Measurements from ENCODE around the gene FKRP. TPM values are rescaled to one million over a fixed set of nuclear protein-coding genes. Genes with fewer than 3 reads are reported as not detected.

FKRP gene
- total RNA-seq, 1 experiment from 2014 or later: 19.4 TPM

DNA sequence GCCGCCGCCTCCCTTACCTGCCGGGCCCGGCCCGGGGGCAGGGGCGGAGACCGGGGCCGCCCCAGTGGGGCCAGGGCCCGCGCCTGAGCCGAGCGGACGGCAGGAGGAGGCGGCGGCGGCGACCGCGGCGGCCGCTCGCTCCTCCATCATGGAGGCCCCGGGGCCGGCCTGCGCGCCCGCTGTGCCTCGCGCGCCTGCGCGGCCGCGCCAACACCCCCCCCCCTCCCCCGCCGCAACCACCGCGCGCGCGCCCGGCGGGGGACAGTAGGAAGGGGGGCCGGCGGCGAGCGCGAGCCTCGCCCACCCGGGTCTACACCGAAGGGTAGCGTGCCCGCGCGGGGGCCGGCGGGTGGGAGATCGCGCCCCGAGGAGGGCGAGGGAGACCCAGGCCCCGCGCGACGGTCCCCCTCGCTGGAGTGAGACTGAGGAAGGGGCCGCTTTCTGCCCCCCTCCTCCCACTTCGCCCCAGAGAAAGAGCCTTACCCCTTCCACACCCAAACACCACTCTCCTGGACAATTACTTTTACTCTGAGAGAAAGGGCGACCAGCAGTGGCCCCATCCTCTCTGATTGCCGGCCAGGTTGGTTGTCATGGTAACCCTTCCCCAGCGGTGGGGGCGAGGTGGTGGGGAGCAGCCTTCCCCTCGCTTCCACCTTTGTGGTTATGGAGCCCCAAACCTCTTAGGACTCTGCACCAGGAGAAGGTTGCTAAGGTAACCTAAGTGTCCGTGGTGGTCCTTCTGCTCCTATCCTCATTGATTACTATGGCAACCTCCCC, 612 bp downstream of the FKRP start, which contains the start of gene STRN4:
Gene STRN4 (minus strand): TSS at position 170 of the 777 bp plus-strand sequence. CDS start 20 bp downstream, at position 150.
- ChIA-PET RAD21 (ENCODE audit: low non-redundant PET in 1 of 2, low total read pairs in 2 of 2, uncharacterized antibody in 2 of 2, unreplicated experiment in 2 of 2) (no interaction called here), CTCF (no interaction called here), POLR2A (no interaction called here)
- peaks cover 5 to 20% of the 10 kb centered on the region in 2 experiments for H3K4me1 ChIP-seq (ENCODE audit: control insufficient read depth in 1 of 2, insufficient read depth in 2 of 2, low read length in 2 of 2)
- peak; percentile 54; the same call in 1 of the 2 replicates for TF ChIP-seq POLR2AphosphoS5 (IDR thresholded peaks at IDR 0.05; ENCODE audit: low read depth, low read length)
- no peak for TF ChIP-seq RAD21 (IDR thresholded peaks at IDR 0.05; ENCODE audit: low read depth)
- TF ChIP-seq EZH2phosphoT487 (IDR thresholded peaks at IDR 0.05; ENCODE audit: borderline replicate concordance): no peak
- no peak for TF ChIP-seq CEBPB (IDR thresholded peaks at IDR 0.05; ENCODE audit: low read depth)
- no peak for TF ChIP-seq ZNF274 (IDR thresholded peaks at IDR 0.05; ENCODE audit: low read depth, low read length)
- no peak for TF ChIP-seq EZH2 (IDR thresholded peaks at IDR 0.05)
- TF ChIP-seq ZFX (IDR thresholded peaks at IDR 0.05): peak; percentile 45; the same call in 1 of the 2 replicates
- no peak for TF ChIP-seq SRF (IDR thresholded peaks at IDR 0.05; ENCODE audit: low read depth)
- TF ChIP-seq CTCF (IDR thresholded peaks at IDR 0.05 in 2 of 3, conservative IDR thresholded peaks at IDR 0.05 in 1 of 3; ENCODE audit: borderline replicate concordance in 1 of 3, insufficient read depth in 1 of 3, low read depth in 2 of 3, low read length in 2 of 3): no peak
- TF ChIP-seq TCF7L2 (IDR thresholded peaks at IDR 0.05; ENCODE audit: borderline replicate concordance, extremely low read depth, insufficient read depth, insufficient read length): no peak
- TF ChIP-seq SIN3A (IDR thresholded peaks at IDR 0.05; ENCODE audit: low read depth): no peak
- no peak for TF ChIP-seq EGR1 (IDR thresholded peaks at IDR 0.05; ENCODE audit: low read depth)
- peak; percentile 41 for TF ChIP-seq POLR2A (IDR thresholded peaks at IDR 0.05; ENCODE audit: borderline replicate concordance, extremely low read depth, insufficient read depth, insufficient read length)
- TF ChIP-seq, protein P1, sequence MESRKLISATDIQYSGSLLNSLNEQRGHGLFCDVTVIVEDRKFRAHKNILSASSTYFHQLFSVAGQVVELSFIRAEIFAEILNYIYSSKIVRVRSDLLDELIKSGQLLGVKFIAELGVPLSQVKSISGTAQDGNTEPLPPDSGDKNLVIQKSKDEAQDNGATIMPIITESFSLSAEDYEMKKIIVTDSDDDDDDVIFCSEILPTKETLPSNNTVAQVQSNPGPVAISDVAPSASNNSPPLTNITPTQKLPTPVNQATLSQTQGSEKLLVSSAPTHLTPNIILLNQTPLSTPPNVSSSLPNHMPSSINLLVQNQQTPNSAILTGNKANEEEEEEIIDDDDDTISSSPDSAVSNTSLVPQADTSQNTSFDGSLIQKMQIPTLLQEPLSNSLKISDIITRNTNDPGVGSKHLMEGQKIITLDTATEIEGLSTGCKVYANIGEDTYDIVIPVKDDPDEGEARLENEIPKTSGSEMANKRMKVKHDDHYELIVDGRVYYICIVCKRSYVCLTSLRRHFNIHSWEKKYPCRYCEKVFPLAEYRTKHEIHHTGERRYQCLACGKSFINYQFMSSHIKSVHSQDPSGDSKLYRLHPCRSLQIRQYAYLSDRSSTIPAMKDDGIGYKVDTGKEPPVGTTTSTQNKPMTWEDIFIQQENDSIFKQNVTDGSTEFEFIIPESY (IDR thresholded peaks at IDR 0.05; ENCODE audit: extremely low read depth, insufficient replicate concordance, low read length): no peak
- TF ChIP-seq, protein P2, sequence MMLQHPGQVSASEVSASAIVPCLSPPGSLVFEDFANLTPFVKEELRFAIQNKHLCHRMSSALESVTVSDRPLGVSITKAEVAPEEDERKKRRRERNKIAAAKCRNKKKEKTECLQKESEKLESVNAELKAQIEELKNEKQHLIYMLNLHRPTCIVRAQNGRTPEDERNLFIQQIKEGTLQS (IDR thresholded peaks at IDR 0.05): no peak
- TF ChIP-seq MAX (IDR thresholded peaks at IDR 0.05): no peak
- H3K27me3 ChIP-seq (ENCODE audit: insufficient read depth, low read length): no peaks in the 10 kb centered on the region
- no peak within 1 kb of the TSS for H2AFZ ChIP-seq (ENCODE audit: low read depth, low read length, poor library complexity, severe bottlenecking)
- BruUV-seq (replicated peaks): no TSS peak
- H3K36me3 ChIP-seq (ENCODE audit: control insufficient read depth in 1 of 2, insufficient read depth in 2 of 2, low read length in 2 of 2): peaks cover 4 to 6% of the 10 kb centered on the region in 2 experiments; a peak in 2 of 4 replicates
- no peak for DNase-seq (ENCODE audit: low read depth, low spot score)
- H3K4me3 ChIP-seq (replicated peaks in 1 of 2; ENCODE audit: low read depth in 1 of 2, low read length in 2 of 2): peak within 1 kb of the TSS; percentile 98 to 99
- H3K4me2 ChIP-seq (ENCODE audit: low read length): peak within 1 kb of the TSS; percentile 98
- peak; percentile 70 for ATAC-seq
- peaks cover 46% of the 10 kb centered on the region for H3K79me2 ChIP-seq (ENCODE audit: insufficient read depth, low read length)
- peak within 1 kb of the TSS; percentile 95 for H3K27ac ChIP-seq (ENCODE audit: low read depth, low read length)
- H3K9ac ChIP-seq (ENCODE audit: low read length): peak within 1 kb of the TSS; percentile 98
- peaks cover 7% of the 10 kb centered on the region; the same call in 1 of the 2 replicates for H4K20me1 ChIP-seq (ENCODE audit: insufficient read depth)
- H3K9me3 ChIP-seq (ENCODE audit: control insufficient read depth in 1 of 2, insufficient read depth in 1 of 2, low read depth in 1 of 2, low read length in 2 of 2): no peaks in the 10 kb centered on the region
- H3K9me2 ChIP-seq (ENCODE audit: insufficient read depth): no peaks in the 10 kb centered on the region
- intact Hi-C loops (cut with micrococcal nuclease): loop anchor here (2.0 kb wide), 1 partner anchor 218 kb away; no protein-coding TSS in a partner anchor
